SK-N-SH (cell line): ENCODE data around the gene LCN2. TPM values are rescaled to one million over a fixed set of nuclear protein-coding genes. Genes with fewer than 3 reads are reported as not detected.
A peak's percentile ranks its signal among the peaks of the same experiment; 100 is the strongest.

Source experiments
- CTCF ChIA-PET: fragments of 300-600, 350-600 bp; formaldehyde crosslinking; extraction: SDS; loops from one replicate; lab custom pipeline; 2021; lab: Yijun Ruan, JAX
- POLR2A ChIA-PET: fragments of 350-600 bp; sonication (Branson Sonifier 250); formaldehyde crosslinking; extraction: SDS; loops from one replicate; lab custom pipeline; 2020; ENCODE audit warnings: antibody characterized with exemption, inconsistent platforms; lab: Yijun Ruan, JAX
- DNase-seq: peaks from one replicate; pipeline ENCODE4 v3.0.0; 2012
- H2AFZ ChIP-seq: fragments of 200-600 bp; sonication (generic); 2 replicates; pipeline ENCODE4 v1.8.1; 2016; ENCODE audit warnings: antibody characterized with exemption, mild to moderate bottlenecking, low read depth
- H3F3A ChIP-seq: fragments of 200-600 bp; sonication (generic); replicated peaks from 2 replicates; pipeline ENCODE3; 2016; ENCODE audit warnings: antibody characterized with exemption, mild to moderate bottlenecking; ENCODE audit not compliant: insufficient read depth
- H3K27ac ChIP-seq, 2 experiments: fragments of 200-500 bp in 1 of 2; fragments of 200-600 bp in 1 of 2; sonication (Bioruptor generic) in 1 of 2; sonication (generic), shearing (Covaris generic) in 1 of 2; 2 replicates each; pipeline versions ENCODE4 v1.5.1 to v1.6.1; 2014 to 2016; ENCODE audit warnings: low read depth in 2 of 2, inconsistent platforms in 1 of 2, low read length in 1 of 2, mild to moderate bottlenecking in 1 of 2, mixed read lengths in 1 of 2
- H3K27me3 ChIP-seq: fragments of 200-600 bp; sonication (generic), shearing (Covaris generic); 2 replicates; pipeline ENCODE4 v1.6.1; 2016; ENCODE audit warnings: mixed run types; ENCODE audit not compliant: insufficient read depth
- H3K36me3 ChIP-seq, 2 experiments: fragments of 200-500 bp in 1 of 2; fragments of 200-600 bp in 1 of 2; sonication (Bioruptor generic) in 1 of 2; sonication (generic) in 1 of 2; replicated peaks in 1 of 2; 2 replicates each; pipeline versions ENCODE3 to v1.5.1; 2014 to 2016; ENCODE audit warnings: low read length in 1 of 2, mild to moderate bottlenecking in 1 of 2; ENCODE audit not compliant: insufficient read depth in 2 of 2, control insufficient read depth in 1 of 2
- H3K4me1 ChIP-seq, 2 experiments: fragments of 200-500 bp in 1 of 2; fragments of 200-600 bp in 1 of 2; sonication (Bioruptor generic) in 1 of 2; sonication (generic), shearing (Covaris generic) in 1 of 2; 2 replicates each; pipeline versions ENCODE4 v1.5.1 to v1.6.1; 2014 to 2016; ENCODE audit warnings: low read depth in 1 of 2, low read length in 1 of 2, mixed run types in 1 of 2; ENCODE audit not compliant: insufficient read depth in 2 of 2, control insufficient read depth in 1 of 2
- H3K4me2 ChIP-seq: fragments of 200-600 bp; sonication (generic), shearing (Covaris generic); 2 replicates; pipeline ENCODE4 v1.6.1; 2017; ENCODE audit warnings: mixed run types
- H3K4me3 ChIP-seq, 2 experiments: fragments of 200-500 bp in 1 of 2; fragments of 200-600 bp in 1 of 2; sonication (Bioruptor generic) in 1 of 2; sonication (generic), shearing (Covaris generic) in 1 of 2; 2 replicates each; pipeline versions ENCODE4 v1.5.1 to v1.8.1; 2014 to 2016; ENCODE audit warnings: low read depth in 2 of 2, inconsistent platforms in 1 of 2, low read length in 1 of 2, mild to moderate bottlenecking in 1 of 2, mixed read lengths in 1 of 2, moderate library complexity in 1 of 2
- H3K79me2 ChIP-seq: fragments of 200-600 bp; sonication (generic); 2 replicates; pipeline ENCODE4 v1.8.1; 2017; ENCODE audit warnings: mild to moderate bottlenecking; ENCODE audit not compliant: insufficient read depth
- H3K9ac ChIP-seq: fragments of 200-600 bp; sonication (generic); 2 replicates; pipeline ENCODE4 v1.6.1; 2017; ENCODE audit warnings: mixed run types
- H3K9me2 ChIP-seq: fragments of 200-600 bp; sonication (generic); 2 replicates; pipeline ENCODE4 v1.6.1; 2017; ENCODE audit warnings: mixed run types
- H3K9me3 ChIP-seq: fragments of 200-600 bp; sonication (generic); 2 replicates; pipeline ENCODE4 v1.6.1; 2017; ENCODE audit warnings: mixed run types, mild to moderate bottlenecking, moderate library complexity
- H4K20me1 ChIP-seq: fragments of 200-600 bp; sonication (generic); 2 replicates; pipeline ENCODE4 v1.6.1; 2017; ENCODE audit warnings: mild to moderate bottlenecking, mixed run types; ENCODE audit not compliant: insufficient read depth
- EP300 ChIP-seq, 2 experiments: IDR thresholded peaks; 2 replicates each; pipeline versions ENCODE4 v1.4.0 to v1.6.1; 2012; ENCODE audit warnings: borderline replicate concordance in 1 of 2, low read depth in 1 of 2, low read length in 1 of 2
- EZH2phosphoT487 ChIP-seq: fragments of 200-600 bp; sonication (generic); IDR thresholded peaks from 2 replicates; pipeline ENCODE4 v1.6.1; 2017; ENCODE audit warnings: low read depth, mixed run types, mild to moderate bottlenecking, antibody characterized with exemption, moderate library complexity, borderline replicate concordance
- FOXM1 ChIP-seq: IDR thresholded peaks from 2 replicates; pipeline ENCODE4 v1.4.0; 2012; ENCODE audit warnings: low read depth, mild to moderate bottlenecking
- MEF2A ChIP-seq: IDR thresholded peaks from 2 replicates; pipeline ENCODE4 v1.4.0; 2012; ENCODE audit warnings: low read depth, borderline replicate concordance
- MXI1 ChIP-seq: IDR thresholded peaks from 2 replicates; pipeline ENCODE4 v1.6.1; 2012; ENCODE audit warnings: mild to moderate bottlenecking, low read depth, low read length, improper control_type of control experiment
- PBX3 ChIP-seq: IDR thresholded peaks from 2 replicates; pipeline ENCODE4; 2012
- POLR2AphosphoS5 ChIP-seq: IDR thresholded peaks from 2 replicates; pipeline ENCODE4 v1.6.1; 2012; ENCODE audit warnings: low read depth, low read length
- RAD21 ChIP-seq: IDR thresholded peaks from 2 replicates; pipeline ENCODE4 v1.6.1; 2012; ENCODE audit warnings: mild to moderate bottlenecking, low read length
- REST ChIP-seq: IDR thresholded peaks from 2 replicates; pipeline ENCODE4 v1.6.1; 2012; ENCODE audit warnings: mild to moderate bottlenecking, low read depth, low read length, moderate library complexity
- RFX5 ChIP-seq: IDR thresholded peaks from 2 replicates; pipeline ENCODE4 v1.6.1; 2012; ENCODE audit warnings: mild to moderate bottlenecking, improper control_type of control experiment, low read length
- RXRA ChIP-seq: IDR thresholded peaks from 2 replicates; pipeline ENCODE4 v1.4.0; 2012; ENCODE audit warnings: low read depth, mild to moderate bottlenecking, borderline replicate concordance
- SIN3A ChIP-seq: IDR thresholded peaks from 2 replicates; pipeline ENCODE4 v1.6.1; 2012; ENCODE audit warnings: low read depth, mild to moderate bottlenecking, low read length, moderate library complexity, borderline replicate concordance
- SMC3 ChIP-seq: IDR thresholded peaks from 2 replicates; pipeline ENCODE4 v1.6.1; 2012; ENCODE audit warnings: low read depth, low read length, improper control_type of control experiment
- TCF12 ChIP-seq: IDR thresholded peaks from 2 replicates; pipeline ENCODE4 v1.4.0; 2012
- TEAD4 ChIP-seq: IDR thresholded peaks from 2 replicates; pipeline ENCODE4 v1.4.0; 2012; ENCODE audit warnings: mild to moderate bottlenecking, borderline replicate concordance; ENCODE audit not compliant: insufficient read depth
- WGBS: methylation state at CpG from one replicate; pipeline ENCODE4 v1.1.6; 2017; ENCODE audit warnings: low lambda C conversion rate; 5-methylcytosine and 5-hydroxymethylcytosine counted together
- polyA plus RNA-seq, 3 experiments: library from polyadenylated mRNA; depleted of rRNA; stranded (reverse); fragments of >200 nt; gene quantifications; 2 replicates each; pipeline ENCODE4 v1.2.3, GENCODE V29; 2012

LCN2 gene
- polyA plus RNA-seq, 1 of the 3 experiments (the other 2 are of a cell fraction): not detected

GRCh38 chr9:128106181-128106939, 42.9 kb upstream of the LCN2 start:
- Histone ChIP-seq H3K9ac (no peak overlapping the region), H3K4me3 (no peak overlapping the region), H3K4me2 (no peak overlapping the region), H2AFZ (no peak overlapping the region), H3K9me2 (no peaks in the 10 kb centered on the region), H3K36me3 (peaks cover 25 to 59% of the 10 kb centered on the region in 2 experiments), H3F3A (peaks cover 8% of the 10 kb centered on the region), H3K79me2 (peaks cover 4% of the 10 kb centered on the region; the same call in 1 of the 2 replicates), H3K9me3 (no peaks in the 10 kb centered on the region), H4K20me1 (no peaks in the 10 kb centered on the region), H3K4me1 (peaks cover 0 to 6% of the 10 kb centered on the region in 2 experiments; a peak in 1 of 4 replicates), H3K27ac (no peak overlapping the region), H3K27me3 (no peaks in the 10 kb centered on the region)
- TF ChIP-seq EZH2phosphoT487 (no peak), MEF2A (no peak), FOXM1 (no peak), TEAD4 (no peak), SIN3A (no peak), POLR2AphosphoS5 (no peak), MXI1 (no peak), RFX5 (no peak), RXRA (no peak), EP300 (IDR thresholded peaks at IDR 0.05; ENCODE audit: borderline replicate concordance in 1 of 2, low read depth in 1 of 2, low read length in 1 of 2) (no peak), RAD21 (no peak), TCF12 (no peak), PBX3 (no peak), REST (no peak), SMC3 (no peak)
- POLR2A ChIA-PET: interaction anchor here (1.7 kb wide), 1 partner anchor 12 kb away, joined by 5 read pairs; no protein-coding TSS in a partner anchor
- CTCF ChIA-PET: interaction anchor here (18.8 kb wide), 1 partner anchor 9 kb away, joined by 246 read pairs; no protein-coding TSS in a partner anchor
- 95% methylated on average over 12 of the region's 23 CpGs for WGBS
- DNase-seq: peak; percentile 16
